EH (cell line): Measurements from ENCODE around the gene CD48.
A peak's percentile ranks its signal among the peaks of the same experiment; 100 is the strongest.
"Not testable (repeated sequence)": the region's sequence is repeated elsewhere in the genome, so short reads cannot be mapped to it uniquely, and the experiment has no call there.

Experiments used
- DNase-seq: peaks from one replicate; pipeline ENCODE4 v3.0.0-alpha.2; 2015; ENCODE audit warnings: low read depth

Gene CD48

DNA sequence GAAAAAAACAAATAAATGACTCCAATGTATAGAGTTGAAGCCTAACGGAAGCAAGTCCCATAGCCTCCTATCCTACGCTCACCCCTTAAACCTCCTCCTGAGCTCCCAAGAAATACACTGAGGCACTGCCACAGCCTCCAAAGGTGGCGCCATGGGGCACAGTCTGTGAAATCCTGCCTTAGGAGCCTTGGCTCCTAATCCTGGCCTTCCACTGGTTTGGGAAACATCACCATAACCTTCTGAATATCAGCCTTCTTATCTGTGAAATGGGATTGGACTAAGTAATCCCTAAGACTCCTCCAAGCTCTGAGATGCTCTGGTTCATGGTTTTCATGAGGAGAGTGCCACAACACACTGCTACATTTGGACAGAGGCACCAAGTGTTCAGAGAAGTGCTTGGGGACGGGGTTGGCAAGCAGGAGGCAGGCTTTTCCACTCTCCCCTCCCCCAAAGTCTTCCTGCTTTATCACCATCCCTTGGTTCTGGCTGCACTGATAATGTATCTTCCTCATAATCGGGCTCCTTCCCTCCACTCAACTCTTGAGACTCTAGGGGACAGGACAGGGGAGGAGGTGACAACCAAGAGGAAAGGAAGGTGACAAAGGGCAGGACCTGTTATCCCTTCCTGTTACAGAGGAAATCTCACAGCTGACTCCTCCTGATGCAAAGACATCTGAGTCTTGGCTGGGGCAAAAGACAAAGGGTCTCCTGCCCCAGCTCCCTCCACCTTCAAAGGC lies 30.2 kb upstream of the CD48 start:
- no peak for DNase-seq

DNA sequence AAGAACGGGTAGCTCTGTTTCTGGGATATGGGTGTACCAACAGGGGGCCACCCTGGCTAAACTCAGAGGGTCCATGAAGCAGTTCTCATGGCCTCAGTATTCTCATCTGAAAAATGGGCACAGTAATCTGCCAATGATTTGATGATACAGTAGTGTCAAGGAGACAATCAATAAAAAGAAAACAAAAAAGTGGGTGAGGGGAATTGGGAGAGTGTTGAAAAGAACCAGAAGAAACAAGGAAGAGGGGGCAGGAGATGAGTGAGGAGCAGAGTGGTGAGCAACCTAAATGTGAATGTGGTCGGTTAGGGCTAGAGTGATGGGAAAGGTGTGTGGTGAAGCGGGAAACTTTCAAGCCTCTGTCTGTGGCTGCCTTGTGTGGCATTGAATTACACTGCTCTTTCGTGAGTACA lies 29.5 kb upstream of the CD48 start:
- no peak for DNase-seq

DNA sequence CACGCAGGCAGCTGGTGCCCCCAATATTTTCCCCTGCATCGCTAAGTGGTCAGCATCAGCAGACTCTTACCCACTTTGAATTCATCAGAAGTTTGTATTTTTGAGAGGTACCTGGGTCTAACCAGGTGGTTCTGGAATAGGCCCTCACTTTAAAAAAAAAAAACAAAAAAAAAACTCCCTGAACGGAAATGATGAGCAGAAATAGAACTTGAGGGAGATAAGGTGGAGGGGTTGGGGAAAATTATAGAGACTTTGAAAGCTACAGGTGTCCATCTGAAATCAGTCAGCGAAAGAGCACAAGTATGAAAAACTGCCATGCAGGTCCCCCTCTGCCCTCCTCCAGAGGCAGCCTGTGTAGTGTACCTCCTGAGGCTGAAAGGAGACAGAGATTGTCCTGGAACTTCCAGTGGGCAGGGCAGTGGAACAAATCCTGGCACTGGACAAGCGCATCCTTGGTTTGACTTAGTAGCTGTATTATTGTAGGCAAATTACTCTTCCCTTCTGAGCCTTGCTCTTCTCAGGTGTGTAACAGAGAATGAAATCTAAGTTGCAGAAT lies 28.6 kb upstream of the CD48 start:
- DNase-seq: no peak

DNA sequence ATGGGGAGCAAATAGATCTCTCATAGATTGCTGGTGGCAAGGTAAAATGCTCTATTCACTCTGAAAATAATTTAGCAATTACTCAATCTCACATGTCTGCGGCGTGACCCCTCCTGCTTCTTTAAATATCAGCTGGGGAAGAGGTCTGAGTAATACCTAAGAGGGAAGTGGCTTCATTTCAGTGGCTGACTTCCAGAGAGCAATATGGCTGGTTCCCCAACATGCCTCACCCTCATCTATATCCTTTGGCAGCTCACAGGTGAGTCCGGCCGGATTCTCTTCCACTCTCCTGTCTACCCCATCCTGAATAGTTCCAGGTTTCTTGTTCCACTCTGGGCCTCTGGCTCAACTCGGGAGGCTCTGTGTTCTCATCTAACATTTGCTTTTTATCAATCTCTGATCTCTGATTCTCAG lies 27.5 kb upstream of the CD48 start, which contains the start of gene SLAMF7:
SLAMF7 (plus strand) TSS at position 150 of the 414 bp plus-strand sequence; CDS start at position 205, 55 bp downstream.
- no peak for DNase-seq

DNA sequence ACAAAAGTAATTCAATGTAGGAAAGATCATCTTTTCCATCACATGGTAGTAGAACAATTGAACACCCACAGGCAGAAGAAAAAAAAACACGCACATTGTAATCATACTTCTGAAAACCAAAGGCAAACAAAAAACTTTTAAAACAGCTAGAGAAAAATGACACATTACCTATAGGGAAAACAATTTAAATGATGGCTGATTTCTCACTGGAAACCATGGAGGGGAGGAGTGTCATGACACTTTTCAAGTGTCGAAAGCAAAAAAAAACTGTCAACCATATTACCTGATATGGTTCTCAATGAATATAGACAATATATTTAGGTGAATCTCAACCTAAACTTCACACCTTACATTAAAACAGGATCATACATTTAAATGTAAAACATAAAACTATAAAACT lies 26.6 kb upstream of the CD48 start:
- DNase-seq: no peak

DNA sequence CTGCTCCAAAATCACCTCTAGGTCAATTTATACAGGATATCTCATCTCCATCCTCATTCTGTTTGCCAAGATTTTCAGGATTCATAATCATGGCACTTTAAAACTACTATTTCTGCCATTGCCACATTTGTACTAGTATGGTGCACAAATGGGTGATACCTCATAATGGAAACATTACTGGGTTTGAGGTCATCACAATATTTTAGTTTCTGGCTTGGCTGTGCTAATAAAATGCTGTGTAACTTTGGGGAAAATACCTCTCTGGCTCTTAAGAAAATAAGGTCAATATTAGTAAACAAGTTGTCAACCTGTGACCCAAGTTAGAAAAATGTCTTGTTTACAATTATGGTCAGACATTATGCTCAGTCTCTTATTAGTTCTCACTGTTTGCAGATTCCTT lies 22.7 kb upstream of the CD48 start:
- no peak for DNase-seq

DNA sequence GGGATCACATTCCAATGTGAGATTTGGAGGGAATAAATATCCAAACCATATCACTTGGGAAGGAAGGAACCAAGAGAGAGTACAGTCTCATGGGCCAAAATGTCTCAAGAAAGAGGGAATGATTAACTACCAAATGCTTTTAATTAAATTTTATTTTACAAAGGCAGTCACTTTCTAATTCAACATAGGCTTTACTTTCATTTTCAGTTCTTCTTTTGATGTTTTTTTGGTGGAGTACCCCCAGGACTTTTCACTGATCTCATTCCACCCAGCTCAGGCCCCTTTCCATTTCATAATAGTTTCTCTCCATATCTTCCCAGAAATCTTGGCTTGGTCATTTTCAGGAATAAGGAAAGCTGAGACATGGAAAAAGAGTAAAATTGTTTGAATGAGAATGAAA lies 22.3 kb upstream of the CD48 start:
- DNase-seq: no peak

DNA sequence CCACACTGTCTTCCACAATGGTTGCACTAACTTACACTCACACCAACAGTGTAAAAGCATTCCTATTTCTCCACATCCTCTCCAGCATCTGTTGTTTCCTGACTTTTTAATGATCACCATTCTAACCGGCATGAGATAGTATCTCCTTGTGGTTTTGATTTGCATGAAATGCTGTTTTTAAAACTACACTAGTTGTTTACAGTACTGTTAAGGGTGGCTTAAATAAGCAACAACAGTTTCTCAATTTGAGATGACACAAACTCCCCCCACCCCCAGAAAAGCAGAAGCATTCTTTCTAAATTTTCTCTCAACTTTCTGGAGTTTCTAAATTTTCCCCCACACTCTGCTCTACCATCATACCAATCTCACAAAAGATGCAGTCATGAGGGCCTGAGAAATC lies 20.4 kb upstream of the CD48 start:
- no peak for DNase-seq

DNA sequence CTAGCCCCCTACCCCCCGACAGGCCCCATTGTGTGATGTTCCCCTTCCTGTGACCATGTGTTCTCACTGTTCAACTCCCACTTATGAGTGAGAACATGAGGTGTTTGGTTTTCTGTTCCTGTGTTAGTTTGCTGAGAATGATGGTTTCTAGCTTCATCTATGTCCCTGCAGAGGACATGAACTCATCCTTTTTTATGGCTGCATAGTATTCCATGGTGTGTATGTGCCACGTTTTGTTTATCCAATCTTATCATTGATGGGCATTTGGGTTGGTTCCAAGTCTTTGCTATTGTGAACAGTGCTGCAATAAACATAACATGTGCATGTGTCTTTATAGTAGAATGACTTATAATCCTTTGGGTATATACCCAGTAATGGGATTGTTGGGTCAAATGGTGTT lies 19.9 kb upstream of the CD48 start:
- DNase-seq: not testable (repeated sequence)

DNA sequence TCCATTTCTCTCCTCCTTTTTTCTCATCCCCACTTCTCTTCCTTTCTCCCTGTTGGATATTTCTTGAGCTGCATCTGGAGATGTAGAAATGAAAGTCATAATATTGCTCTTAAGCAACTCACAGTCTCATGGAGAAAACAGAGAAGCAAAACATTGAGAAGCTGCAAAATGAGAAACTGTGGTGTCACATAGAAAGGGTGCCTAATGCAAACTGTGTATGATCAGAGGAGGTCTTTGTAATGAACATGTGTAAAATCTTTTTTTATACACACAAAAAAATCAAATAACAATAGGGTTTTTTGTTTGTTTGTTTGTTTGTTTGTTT lies 15.7 kb upstream of the CD48 start:
- DNase-seq: no peak

DNA sequence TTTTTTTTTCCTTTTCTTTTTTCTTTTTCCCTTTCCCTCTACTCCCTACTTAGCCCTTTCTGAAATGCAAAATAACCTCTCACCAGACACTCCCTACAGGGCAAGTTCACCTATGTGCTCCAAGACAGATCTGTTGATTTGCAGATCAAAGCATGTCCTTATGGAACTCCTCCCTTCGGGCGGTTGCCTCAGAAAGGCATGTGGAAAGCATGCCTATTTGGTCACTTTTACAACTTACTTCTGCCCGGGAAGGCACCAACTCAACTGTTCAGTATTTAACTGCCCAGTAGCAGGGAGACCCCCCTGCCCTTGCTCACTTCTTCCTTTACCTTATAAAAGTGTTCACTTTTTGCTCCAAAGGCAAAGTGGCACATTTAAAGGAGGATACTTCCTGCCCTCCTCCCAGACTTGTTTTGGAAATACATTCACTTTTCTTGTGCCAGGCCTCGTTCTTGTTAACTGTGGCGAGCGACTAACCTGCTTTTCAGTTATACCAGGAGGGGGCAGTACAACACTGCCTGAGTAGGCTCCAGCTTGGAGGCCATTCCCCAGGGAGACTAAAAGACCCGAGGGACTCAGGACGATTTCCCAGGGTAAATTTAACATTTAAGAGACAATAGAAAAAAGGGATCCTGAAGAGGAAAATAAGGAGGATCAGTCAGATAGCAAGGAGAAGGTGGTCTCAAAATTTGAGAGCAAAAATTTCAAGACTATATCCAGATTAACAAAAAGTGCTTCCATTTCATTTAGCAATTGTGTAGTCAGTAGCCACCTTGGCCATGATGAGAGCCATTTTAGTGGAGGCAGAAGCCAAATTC lies 15.1 kb upstream of the CD48 start:
- peak; percentile 63 for DNase-seq

DNA sequence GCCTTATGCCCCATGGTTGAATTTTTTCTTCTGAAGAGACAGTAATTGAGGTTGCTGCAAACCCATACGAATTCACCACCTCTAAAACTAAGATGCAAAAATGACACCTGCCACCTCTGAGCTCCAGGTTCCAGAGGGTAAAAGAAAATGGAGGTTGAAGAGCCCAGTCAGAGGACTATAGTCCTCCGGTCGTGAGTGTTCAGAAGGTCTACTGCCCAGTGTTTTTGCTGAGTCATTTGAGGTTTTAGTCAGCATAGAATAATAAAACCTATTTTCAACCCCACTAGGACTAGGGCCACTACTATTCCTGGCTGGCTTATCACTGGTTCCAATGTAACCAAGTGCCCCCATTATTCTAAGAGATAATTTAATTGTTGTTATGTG lies 14.5 kb upstream of the CD48 start:
- DNase-seq: peak; percentile 25

DNA sequence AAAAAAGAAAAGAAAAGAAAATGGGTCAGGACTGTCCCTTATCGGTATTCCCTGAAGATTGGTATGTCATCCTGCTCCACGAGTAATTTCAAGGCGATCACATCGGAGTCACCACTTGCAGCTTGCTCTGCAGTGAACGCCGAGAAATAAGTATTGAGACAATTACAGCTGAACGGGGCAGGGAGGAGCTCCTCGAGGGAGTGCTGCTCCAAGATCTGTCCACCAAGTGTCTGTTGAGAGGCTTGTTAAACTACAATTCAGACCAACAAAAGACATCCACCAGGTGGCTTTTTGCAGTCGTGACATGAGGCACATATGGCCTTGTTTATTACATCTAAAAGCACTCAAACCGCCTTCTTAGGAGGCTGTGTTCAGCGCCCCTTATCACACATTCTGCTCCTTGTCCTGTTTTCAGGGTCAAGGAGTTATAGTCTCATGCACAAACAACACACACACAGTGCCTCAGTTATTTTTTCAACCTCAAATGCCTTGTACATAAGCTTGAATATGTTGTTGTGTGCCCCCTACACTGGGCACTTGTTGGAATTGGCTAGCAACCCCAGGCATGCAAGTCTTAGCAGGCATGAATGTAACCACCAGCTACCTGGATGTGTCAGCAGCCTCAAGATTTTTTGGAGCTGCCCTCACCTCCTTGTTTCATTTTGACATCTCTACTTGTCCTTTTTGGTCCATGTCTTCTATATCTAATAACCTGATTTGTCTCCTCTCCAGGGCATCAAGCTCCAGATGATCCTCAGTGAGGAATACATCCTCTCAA lies 13.0 kb upstream of the CD48 start:
- no peak for DNase-seq

DNA sequence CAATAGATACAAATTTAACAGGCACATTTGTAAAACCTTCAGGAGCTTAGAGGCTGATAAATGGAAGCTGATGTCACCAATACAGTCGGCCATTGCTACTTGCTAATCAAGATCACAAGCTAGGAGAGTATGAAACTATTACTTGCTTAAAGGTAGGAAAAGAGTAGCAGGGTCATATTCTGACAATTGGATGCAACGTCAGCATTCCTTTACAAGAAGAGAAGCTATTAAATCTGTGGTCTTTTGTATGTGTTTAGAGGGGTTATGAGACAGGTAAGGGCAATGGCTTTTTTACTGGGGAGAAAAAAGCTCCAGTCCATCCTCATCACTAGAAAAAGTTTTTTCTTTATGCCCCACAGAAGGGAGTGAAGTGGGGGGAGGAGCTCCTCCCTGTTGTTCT lies 11.7 kb upstream of the CD48 start:
- no peak for DNase-seq

DNA sequence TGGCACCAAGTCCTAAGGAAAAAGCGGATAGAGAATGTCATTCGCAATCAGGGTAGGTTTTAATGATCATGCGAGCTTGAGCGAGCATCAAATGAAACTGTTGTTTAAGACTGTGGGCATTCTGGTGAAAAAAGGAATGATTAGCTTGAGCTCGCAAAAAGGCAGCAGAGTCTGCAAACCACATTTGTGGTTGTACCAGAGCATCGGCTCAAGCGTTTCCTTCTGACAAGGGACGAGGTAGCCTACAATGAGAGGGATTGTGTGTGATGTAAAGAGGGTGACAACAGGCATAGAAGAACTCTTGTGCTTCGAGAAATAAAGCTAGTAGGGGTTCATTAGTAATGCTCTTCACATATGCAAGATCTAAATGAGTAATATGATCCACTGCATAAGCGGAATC lies 11.1 kb upstream of the CD48 start:
- no peak for DNase-seq

DNA sequence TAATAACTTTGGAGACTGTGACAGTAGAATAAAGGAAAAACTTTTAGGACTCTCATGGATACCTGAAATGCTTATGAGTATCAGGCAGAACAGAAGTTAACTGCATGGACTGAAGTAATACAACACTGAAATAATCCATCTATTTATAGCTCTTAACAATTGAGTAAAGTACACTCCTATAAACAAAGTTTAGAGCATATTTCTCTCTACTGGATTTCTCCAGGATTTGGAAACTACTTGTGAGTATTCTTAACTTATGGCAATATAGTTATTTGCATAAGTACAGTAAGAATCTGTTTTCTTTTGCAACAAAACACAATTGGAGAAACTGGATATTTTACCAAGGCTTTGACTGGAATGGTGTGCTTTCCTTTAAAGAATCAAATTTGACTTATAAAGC lies 9.9 kb upstream of the CD48 start:
- DNase-seq: no peak

DNA sequence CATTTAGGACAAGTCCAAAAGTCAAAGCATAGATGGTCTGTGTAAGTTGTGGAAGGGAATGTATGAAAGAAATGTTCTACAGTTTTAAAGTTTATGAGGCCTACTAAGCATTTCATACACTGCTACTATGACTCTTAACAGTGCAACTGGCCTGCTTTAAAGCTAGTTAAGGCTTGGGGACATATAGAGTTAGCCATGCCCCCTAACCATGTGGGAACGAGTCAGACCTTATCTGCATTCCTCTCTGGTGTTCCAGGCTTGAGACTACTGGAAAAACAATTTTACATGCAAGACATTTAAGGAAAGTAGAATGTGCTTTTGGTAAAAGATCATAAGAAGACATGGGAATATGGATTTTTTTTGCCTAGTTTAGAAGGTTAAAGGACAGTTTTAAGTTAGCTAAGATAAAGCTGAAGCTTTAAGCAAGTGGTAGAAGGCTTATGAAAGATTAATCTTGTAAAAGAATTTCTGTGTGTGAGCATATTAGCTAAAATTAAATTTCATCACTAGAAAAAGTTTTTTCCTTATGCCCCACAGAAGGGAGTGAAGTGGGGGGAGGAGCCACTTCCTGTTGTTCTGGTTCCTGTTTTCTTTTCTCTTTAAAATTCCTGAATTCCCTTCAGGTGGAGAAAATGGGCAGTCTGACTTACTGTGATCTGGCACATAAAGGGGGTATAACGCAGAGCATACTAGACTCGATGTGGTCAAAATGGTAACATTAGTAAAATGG lies 8.9 kb upstream of the CD48 start:
- DNase-seq: peak; percentile 9

DNA sequence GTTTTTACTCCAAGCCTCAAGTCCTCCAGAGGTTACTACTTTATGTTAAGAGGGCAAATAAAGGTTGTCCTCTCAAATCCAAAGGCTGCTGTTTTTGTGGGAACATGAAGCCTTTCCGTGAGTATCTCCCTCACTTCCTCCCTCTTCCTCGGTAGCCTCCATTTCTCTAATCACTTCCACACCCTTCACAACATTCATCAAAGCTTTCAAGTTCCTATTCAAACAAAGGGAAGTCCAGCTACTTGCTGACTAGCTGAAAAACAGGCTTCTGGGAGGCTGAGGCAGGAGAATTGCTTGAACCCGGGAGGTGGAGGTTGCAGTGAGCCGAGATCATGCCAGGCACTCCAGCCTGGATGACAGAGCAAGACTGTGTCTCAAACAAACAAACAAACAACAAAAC lies 6.6 kb upstream of the CD48 start:
- no peak for DNase-seq

DNA sequence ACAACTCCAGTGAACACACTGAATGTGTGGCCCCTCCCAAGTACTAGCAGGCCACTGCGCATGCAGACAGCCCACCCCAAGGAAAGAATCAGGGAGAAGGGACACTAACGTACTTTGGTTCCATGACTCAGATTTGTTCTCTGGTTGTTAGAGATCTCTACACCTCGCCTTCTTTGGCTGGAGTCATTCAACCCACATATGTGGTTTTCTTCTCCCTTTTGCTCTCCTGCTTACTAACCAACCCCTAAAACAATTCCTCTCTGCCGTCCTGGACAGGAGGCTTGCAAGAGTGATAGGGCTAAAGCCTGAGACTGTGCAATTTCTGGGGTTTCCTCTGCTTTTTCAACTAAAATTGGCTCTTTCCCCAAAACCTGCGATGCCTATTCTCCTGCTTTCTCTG lies 5.7 kb upstream of the CD48 start:
- DNase-seq: no peak

DNA sequence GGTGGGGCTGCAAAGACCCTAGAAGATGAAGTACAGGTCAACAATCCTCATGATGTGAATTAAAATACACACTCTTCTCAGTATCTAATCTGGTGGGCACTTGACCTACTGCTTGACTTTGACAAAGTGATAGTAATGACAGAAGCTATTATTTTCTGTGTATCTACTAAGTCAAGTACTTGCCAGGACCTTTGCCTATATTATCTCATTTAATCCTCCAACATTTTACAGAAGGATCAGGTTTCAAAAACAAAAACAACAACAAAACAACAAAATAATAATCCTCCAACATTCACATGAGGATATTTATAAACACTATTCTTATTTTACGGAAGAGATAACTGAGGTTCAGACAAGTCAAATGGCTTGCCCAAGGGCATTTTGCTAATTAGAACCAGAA lies 4.4 kb upstream of the CD48 start:
- DNase-seq: no peak

DNA sequence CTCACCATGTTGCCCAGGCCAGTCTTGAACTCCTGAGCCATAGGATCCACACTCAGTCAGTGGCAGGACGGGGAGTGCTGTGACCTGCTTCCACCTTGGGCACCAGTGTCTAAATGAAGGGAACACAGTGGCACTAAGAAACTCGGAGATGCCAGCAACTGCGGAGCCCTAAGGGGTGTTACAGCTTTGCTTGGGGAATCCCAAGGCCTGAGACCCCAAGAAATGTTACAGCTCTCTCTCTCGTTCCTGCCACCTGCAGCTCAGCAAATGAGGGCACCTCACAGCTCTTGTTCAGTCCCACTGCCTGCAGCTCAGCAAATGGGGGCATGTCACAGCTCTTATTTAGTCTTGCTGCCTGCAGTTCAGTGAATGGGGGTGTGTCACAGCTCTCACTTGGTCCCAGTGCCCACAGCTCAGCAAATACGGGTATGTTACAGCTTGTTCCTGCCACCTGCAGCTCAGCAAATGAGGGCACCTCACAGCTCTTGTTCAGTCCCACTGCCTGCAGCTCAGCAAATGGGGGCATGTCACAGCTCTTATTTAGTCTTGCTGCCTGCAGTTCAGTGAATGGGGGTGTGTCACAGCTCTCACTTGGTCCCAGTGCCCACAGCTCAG lies 2.5 kb upstream of the CD48 start:
- DNase-seq: not testable (repeated sequence)

DNA sequence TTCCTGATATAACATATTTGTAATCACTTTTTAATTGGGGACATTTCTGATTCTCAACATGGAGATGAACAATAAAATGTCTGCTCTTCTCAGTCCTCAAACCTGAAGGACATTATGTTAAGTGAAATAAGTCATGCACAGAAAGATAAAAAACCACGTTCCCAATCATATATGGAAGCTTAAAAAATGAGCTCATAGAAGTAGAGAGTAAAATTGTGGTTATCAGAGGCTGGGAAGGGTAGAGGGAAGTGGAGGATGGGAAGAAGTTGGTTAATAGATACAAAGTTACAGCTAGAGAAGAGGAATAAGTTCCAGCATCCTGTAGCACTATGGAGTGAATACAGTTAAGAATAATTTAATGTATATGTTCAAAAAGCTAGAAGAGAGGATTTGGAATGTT lies 1.5 kb upstream of the CD48 start:
- no peak for DNase-seq
